Measurements from ENCODE around the gene ZBTB34. TPM values are rescaled to one million over a fixed set of nuclear protein-coding genes. Genes with fewer than 3 reads are reported as not detected.

The ZBTB34 gene
- total and polyA plus RNA-seq, 2 experiments from 2014 or later = 4.9 to 13.0 TPM

DNA sequence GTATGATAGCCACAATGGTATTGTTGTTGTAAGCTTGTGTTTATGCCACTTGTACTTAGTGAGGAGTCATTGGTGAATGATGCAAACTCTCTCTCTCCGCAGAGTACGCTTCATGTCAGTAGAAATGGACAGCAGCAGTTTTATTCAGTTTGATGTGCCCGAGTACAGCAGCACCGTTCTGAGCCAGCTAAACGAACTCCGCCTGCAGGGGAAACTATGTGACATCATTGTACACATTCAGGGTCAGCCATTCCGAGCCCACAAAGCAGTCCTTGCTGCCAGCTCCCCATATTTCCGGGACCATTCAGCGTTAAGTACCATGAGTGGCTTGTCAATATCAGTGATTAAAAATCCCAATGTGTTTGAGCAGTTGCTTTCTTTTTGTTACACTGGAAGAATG is 18.8 kb downstream of the ZBTB34 start:
- Histone ChIP-seq H3K36me3 (peaks cover 16% of the 10 kb centered on the region), H3K9me3 (ENCODE audit: low read depth) (no peaks in the 10 kb centered on the region), H3K4me3 (no peak overlapping the region), H3K27me3 (no peaks in the 10 kb centered on the region), H3K27ac (no peak overlapping the region), H3K4me1 (ENCODE audit: low read depth) (peaks cover 6% of the 10 kb centered on the region)
- TF ChIP-seq, protein P1, sequence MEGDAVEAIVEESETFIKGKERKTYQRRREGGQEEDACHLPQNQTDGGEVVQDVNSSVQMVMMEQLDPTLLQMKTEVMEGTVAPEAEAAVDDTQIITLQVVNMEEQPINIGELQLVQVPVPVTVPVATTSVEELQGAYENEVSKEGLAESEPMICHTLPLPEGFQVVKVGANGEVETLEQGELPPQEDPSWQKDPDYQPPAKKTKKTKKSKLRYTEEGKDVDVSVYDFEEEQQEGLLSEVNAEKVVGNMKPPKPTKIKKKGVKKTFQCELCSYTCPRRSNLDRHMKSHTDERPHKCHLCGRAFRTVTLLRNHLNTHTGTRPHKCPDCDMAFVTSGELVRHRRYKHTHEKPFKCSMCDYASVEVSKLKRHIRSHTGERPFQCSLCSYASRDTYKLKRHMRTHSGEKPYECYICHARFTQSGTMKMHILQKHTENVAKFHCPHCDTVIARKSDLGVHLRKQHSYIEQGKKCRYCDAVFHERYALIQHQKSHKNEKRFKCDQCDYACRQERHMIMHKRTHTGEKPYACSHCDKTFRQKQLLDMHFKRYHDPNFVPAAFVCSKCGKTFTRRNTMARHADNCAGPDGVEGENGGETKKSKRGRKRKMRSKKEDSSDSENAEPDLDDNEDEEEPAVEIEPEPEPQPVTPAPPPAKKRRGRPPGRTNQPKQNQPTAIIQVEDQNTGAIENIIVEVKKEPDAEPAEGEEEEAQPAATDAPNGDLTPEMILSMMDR (IDR thresholded peaks at IDR 0.05; ENCODE audit: low read depth, low read length) = no peak
- no peak for DNase-seq (ENCODE audit: low read depth in 1 of 2, low spot score in 1 of 2)

DNA sequence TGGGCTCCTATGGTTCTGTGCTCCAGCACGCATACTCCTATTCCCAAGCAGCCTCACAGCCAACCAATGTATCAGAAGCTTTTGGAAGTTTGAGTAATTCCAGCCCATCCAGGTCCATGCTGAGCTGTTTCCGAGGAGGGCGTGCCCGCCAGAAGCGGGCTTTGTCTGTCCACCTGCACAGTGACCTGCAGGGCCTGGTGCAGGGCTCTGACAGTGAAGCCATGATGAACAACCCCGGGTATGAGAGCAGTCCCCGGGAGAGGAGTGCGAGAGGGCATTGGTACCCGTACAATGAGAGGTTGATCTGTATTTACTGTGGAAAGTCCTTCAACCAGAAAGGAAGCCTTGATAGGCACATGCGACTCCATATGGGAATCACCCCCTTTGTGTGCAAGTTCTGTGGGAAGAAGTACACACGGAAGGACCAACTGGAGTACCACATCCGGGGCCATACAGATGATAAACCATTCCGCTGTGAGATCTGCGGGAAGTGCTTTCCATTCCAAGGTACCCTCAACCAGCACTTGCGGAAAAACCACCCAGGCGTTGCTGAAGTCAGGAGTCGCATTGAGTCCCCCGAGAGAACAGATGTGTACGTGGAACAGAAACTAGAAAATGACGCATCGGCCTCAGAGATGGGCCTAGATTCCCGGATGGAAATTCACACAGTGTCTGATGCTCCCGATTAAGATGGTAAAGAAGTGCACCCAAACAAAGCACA is 19.9 kb downstream of the ZBTB34 start:
- Histone ChIP-seq H3K27ac (no peak overlapping the region), H3K9me3 (ENCODE audit: low read depth) (no peaks in the 10 kb centered on the region), H3K4me3 (no peak overlapping the region), H3K27me3 (no peaks in the 10 kb centered on the region), H3K4me1 (ENCODE audit: low read depth) (peaks cover 8% of the 10 kb centered on the region), H3K36me3 (peaks cover 16% of the 10 kb centered on the region)
- no peak for DNase-seq (ENCODE audit: low read depth in 1 of 2, low spot score in 1 of 2)
- TF ChIP-seq, protein P1 (IDR thresholded peaks at IDR 0.05; ENCODE audit: low read depth, low read length) = no peak

GRCh38 chr9:126880947-126881332 is 20.5 kb downstream of the ZBTB34 start:
- Histone ChIP-seq H3K9me3 (ENCODE audit: low read depth) (no peaks in the 10 kb centered on the region), H3K27ac (no peak overlapping the region), H3K36me3 (peaks cover 16% of the 10 kb centered on the region), H3K4me3 (no peak overlapping the region), H3K4me1 (ENCODE audit: low read depth) (peaks cover 13% of the 10 kb centered on the region), H3K27me3 (no peaks in the 10 kb centered on the region)
- DNase-seq (ENCODE audit: low read depth in 1 of 2, low spot score in 1 of 2) = no peak
- TF ChIP-seq, protein P1 (IDR thresholded peaks at IDR 0.05; ENCODE audit: low read depth, low read length) = no peak

DNA sequence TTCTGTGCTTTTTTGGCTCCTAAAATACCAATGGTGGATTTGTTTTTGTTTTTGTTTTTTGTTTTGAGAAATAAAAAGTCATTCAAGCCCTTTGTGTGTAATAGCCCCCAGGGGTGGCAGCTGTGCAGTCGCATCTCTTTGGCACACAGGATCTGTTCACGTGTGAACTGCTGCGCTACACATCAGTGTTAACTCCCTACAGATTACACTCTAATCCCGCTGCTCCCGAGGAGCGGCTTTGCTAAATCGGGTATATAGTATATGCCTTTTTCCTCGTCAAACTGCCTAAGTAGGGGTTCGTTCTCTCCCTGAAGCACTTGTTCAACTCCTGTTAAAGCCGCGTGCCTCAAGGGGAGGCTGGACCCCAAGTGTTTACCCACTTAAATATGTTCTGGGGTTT is 22.3 kb downstream of the ZBTB34 start:
- DNase-seq (ENCODE audit: low read depth in 1 of 2, low spot score in 1 of 2) = no peak
- H3K4me1 ChIP-seq (ENCODE audit: low read depth) = peaks cover 14% of the 10 kb centered on the region
- TF ChIP-seq, protein P1 (IDR thresholded peaks at IDR 0.05; ENCODE audit: low read depth, low read length) = no peak
- no peak overlapping the region for H3K27ac ChIP-seq
- peaks cover 16% of the 10 kb centered on the region for H3K36me3 ChIP-seq
- H3K4me3 ChIP-seq = no peak overlapping the region
- no peaks in the 10 kb centered on the region for H3K9me3 ChIP-seq (ENCODE audit: low read depth)
- H3K27me3 ChIP-seq = no peaks in the 10 kb centered on the region

DNA sequence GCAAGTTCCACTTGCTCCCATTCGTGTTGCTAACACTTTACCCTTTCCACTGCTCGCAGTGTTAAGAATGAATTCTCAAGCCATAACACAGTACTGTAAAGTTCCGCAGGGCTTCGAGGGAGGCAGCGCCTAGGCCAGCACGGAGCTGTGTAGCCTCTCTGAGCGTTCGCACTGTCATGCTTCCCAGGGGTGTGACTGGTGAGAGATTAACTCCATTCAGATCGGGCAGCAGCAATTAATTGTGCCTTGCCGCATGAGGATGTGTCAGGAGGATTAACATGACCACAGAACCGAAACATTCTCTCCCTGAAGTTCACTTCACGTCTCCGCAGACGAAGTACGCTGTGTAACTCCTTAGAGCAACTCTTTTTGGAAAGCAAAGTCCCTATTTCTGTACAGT is 23.2 kb downstream of the ZBTB34 start:
- peaks cover 14% of the 10 kb centered on the region for H3K4me1 ChIP-seq (ENCODE audit: low read depth)
- DNase-seq (ENCODE audit: low read depth in 1 of 2, low spot score in 1 of 2) = no peak
- no peaks in the 10 kb centered on the region for H3K9me3 ChIP-seq (ENCODE audit: low read depth)
- H3K27me3 ChIP-seq = no peaks in the 10 kb centered on the region
- peak overlapping the region; percentile 9 for H3K27ac ChIP-seq
- TF ChIP-seq, protein P1 (IDR thresholded peaks at IDR 0.05; ENCODE audit: low read depth, low read length) = no peak
- no peak overlapping the region for H3K4me3 ChIP-seq
- peaks cover 16% of the 10 kb centered on the region for H3K36me3 ChIP-seq

Data from cardiac muscle cell (in vitro differentiated cells and primary cell).